Trophoblast cell (in vitro differentiated cells and primary cell): ENCODE measurements around the gene ZNF526.

Source experiments
- DNase-seq, 2 donors: peaks; one replicate each; pipeline ENCODE4 v3.0.0-alpha.2; 2016
- H2AFZ ChIP-seq: 2 replicates; pipeline ENCODE4 v1.6.1; 2013; ENCODE audit warnings: low read length, moderate library complexity, mild to moderate bottlenecking; ENCODE audit not compliant: insufficient read depth, poor library complexity
- H2AK5ac ChIP-seq: 2 replicates; pipeline ENCODE4 v1.6.1; 2013; ENCODE audit warnings: mild to moderate bottlenecking, low read length
- H2BK120ac ChIP-seq: 2 replicates; pipeline ENCODE4 v1.6.1; 2013; ENCODE audit warnings: low read length, mild to moderate bottlenecking, moderate library complexity; ENCODE audit not compliant: insufficient read depth, poor library complexity
- H2BK12ac ChIP-seq: 2 replicates; pipeline ENCODE4 v1.6.1; 2013; ENCODE audit warnings: mild to moderate bottlenecking, low read length, moderate library complexity
- H2BK5ac ChIP-seq: 2 replicates; pipeline ENCODE4 v1.6.1; 2013; ENCODE audit warnings: low read length, low read depth, moderate library complexity, mild to moderate bottlenecking; ENCODE audit not compliant: poor library complexity
- H3K14ac ChIP-seq: 2 replicates; pipeline ENCODE4 v1.6.1; 2013; ENCODE audit warnings: mild to moderate bottlenecking, low read length
- H3K18ac ChIP-seq: 2 replicates; pipeline ENCODE4 v1.6.1; 2013; ENCODE audit warnings: mild to moderate bottlenecking, low read length
- H3K23ac ChIP-seq: 2 replicates; pipeline ENCODE4 v1.6.1; 2013; ENCODE audit warnings: low read length
- H3K27ac ChIP-seq: 2 replicates; pipeline ENCODE4 v1.5.1; 2013; ENCODE audit warnings: low read depth, mild to moderate bottlenecking, inconsistent platforms, low read length, moderate library complexity
- H3K27me3 ChIP-seq: 2 replicates; pipeline ENCODE4 v1.6.1; 2013; ENCODE audit warnings: inconsistent platforms, mild to moderate bottlenecking, low read length, moderate library complexity; ENCODE audit not compliant: insufficient read depth
- H3K36me3 ChIP-seq, 2 experiments: 1 replicate in 1 of 2; 2 replicates in 1 of 2; pipeline ENCODE4 v1.6.1; 2013; ENCODE audit warnings: low read length in 2 of 2, mild to moderate bottlenecking in 2 of 2, moderate library complexity in 1 of 2; ENCODE audit not compliant: insufficient read depth in 2 of 2, control insufficient read depth in 1 of 2
- H3K4ac ChIP-seq: 2 replicates; pipeline ENCODE4 v1.6.1; 2013; ENCODE audit warnings: low read depth, mild to moderate bottlenecking, low read length, moderate library complexity
- H3K4me1 ChIP-seq, 2 experiments: 1 replicate in 1 of 2; 2 replicates in 1 of 2; pipeline ENCODE4 v1.6.1; 2013; ENCODE audit warnings: low read length in 2 of 2, mild to moderate bottlenecking in 2 of 2, moderate library complexity in 1 of 2; ENCODE audit not compliant: insufficient read depth in 2 of 2, control insufficient read depth in 1 of 2
- H3K4me2 ChIP-seq: 2 replicates; pipeline ENCODE4 v1.6.1; 2013; ENCODE audit warnings: inconsistent platforms, mild to moderate bottlenecking, low read length, moderate library complexity
- H3K4me3 ChIP-seq: 2 replicates; pipeline ENCODE4 v1.5.1; 2013; ENCODE audit warnings: mild to moderate bottlenecking, low read depth, low read length, inconsistent platforms
- H3K79me1 ChIP-seq: one replicate; pipeline ENCODE4 v1.6.1; 2013; ENCODE audit warnings: low read length
- H3K79me2 ChIP-seq: 2 replicates; pipeline ENCODE4 v1.6.1; 2013; ENCODE audit warnings: low read length, mild to moderate bottlenecking; ENCODE audit not compliant: control insufficient read depth, insufficient read depth, poor library complexity
- H3K9ac ChIP-seq: 2 replicates; pipeline ENCODE4 v1.6.1; 2013; ENCODE audit warnings: mild to moderate bottlenecking, low read length
- H3K9me3 ChIP-seq: 2 replicates; pipeline ENCODE4 v1.6.1; 2013; ENCODE audit warnings: low read depth, mild to moderate bottlenecking, control low read depth, inconsistent platforms, low read length; ENCODE audit not compliant: insufficient read depth
- H4K12ac ChIP-seq: 2 replicates; pipeline ENCODE4 v1.6.1; 2013; ENCODE audit warnings: low read depth, mild to moderate bottlenecking, low read length, moderate library complexity
- H4K8ac ChIP-seq: 2 replicates; pipeline ENCODE4 v1.6.1; 2013; ENCODE audit warnings: low read depth, mild to moderate bottlenecking, low read length, moderate library complexity
- H4K91ac ChIP-seq: one replicate; pipeline ENCODE4 v1.6.1; 2013; ENCODE audit warnings: low read depth, mild to moderate bottlenecking, low read length, moderate library complexity
- WGBS: extraction: QIAGEN DNeasy Blood & Tissue Kit; methylation state at CpG from one replicate; pipeline ENCODE4 v1.1.7; 2013; ENCODE audit warnings: missing lambda C conversion rate; ENCODE audit not compliant: insufficient read length, insufficient coverage; ENCODE audit errors: extremely low coverage; 5-methylcytosine and 5-hydroxymethylcytosine counted together

The ZNF526 gene

GRCh38 chr19:42185277-42185676 lies 34.8 kb upstream of the ZNF526 start:
- Histone ChIP-seq H3K18ac (no peak overlapping the region), H2BK5ac (no peak overlapping the region), H3K4me3 (no peak overlapping the region), H3K27me3 (no peaks in the 10 kb centered on the region), H3K36me3 (no peaks in the 10 kb centered on the region), H4K12ac (no peak overlapping the region), H3K4ac (no peak overlapping the region), H3K9ac (no peak overlapping the region), H4K91ac (no peak overlapping the region), H3K4me2 (no peak overlapping the region), H3K23ac (no peak overlapping the region), H2AFZ (no peak overlapping the region), H3K9me3 (no peaks in the 10 kb centered on the region), H3K27ac (no peak overlapping the region), H4K8ac (no peak overlapping the region), H3K14ac (no peak overlapping the region), H3K4me1 (no peaks in the 10 kb centered on the region), H3K79me1 (no peaks in the 10 kb centered on the region), H2AK5ac (no peak overlapping the region), H3K79me2 (no peaks in the 10 kb centered on the region), H2BK12ac (no peak overlapping the region), H2BK120ac (no peak overlapping the region)
- no peak for DNase-seq

DNA sequence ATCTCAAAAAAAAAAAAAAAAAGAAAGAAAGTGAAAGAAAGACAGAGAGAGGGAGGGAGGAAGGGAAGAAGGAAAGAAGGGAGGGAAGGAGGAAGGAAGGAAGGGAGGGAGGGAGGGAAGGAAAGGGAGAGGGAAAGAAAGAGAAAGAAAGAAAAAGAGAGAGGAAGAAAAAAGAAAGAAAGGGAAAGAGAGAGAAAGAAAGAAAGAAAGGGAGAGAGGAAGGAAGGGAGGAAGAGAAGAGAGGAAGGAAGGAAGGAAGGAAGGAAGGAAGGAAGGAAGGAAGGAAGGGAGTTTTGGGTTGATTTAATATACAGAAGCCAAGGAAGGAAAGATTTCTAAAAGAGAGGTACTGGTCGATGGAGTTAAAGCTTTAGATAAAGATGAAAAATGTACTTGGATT lies 31.4 kb upstream of the ZNF526 start:
- no peak overlapping the region for H2AK5ac ChIP-seq
- H3K23ac ChIP-seq, result no peak overlapping the region
- no peak overlapping the region for H3K4ac ChIP-seq
- no peak for DNase-seq
- no CpG with 5 or more reads among the region's 1 CpG for WGBS
- H3K27me3 ChIP-seq, result no peaks in the 10 kb centered on the region
- H3K4me2 ChIP-seq, result no peak overlapping the region
- no peak overlapping the region for H3K27ac ChIP-seq
- H2BK12ac ChIP-seq, result no peak overlapping the region
- no peak overlapping the region for H2BK5ac ChIP-seq
- H3K4me3 ChIP-seq, result no peak overlapping the region
- no peak overlapping the region for H3K18ac ChIP-seq
- no peak overlapping the region for H4K12ac ChIP-seq
- H3K79me1 ChIP-seq, result no peaks in the 10 kb centered on the region
- no peaks in the 10 kb centered on the region for H3K4me1 ChIP-seq
- no peak overlapping the region for H4K8ac ChIP-seq
- no peaks in the 10 kb centered on the region for H3K79me2 ChIP-seq
- no peaks in the 10 kb centered on the region for H3K36me3 ChIP-seq
- no peak overlapping the region for H2AFZ ChIP-seq
- H3K9ac ChIP-seq, result no peak overlapping the region
- no peak overlapping the region for H2BK120ac ChIP-seq
- H4K91ac ChIP-seq, result no peak overlapping the region
- H3K9me3 ChIP-seq, result no peaks in the 10 kb centered on the region
- H3K14ac ChIP-seq, result no peak overlapping the region

DNA sequence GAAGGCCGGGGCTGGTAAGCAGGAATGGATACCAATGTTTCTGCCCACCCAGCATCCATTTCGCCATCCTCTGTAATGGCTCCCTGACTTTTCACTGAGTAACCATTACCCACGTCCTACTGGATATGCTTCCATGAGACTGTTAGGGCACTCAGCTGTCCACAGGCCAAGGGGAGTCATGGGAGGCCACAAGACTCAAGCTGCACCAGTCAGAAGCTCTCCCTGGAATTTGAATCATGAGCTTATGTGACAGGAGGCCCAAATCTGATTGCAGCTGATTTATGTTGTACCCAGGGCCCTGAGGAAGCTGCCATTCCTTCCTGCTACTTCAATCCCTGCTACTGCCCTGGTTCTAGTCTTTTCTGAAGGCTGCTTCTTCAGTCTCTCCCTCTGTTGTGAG lies 31.0 kb upstream of the ZNF526 start:
- Histone ChIP-seq H3K9ac (no peak overlapping the region), H3K27ac (no peak overlapping the region), H2BK12ac (no peak overlapping the region), H3K79me2 (no peaks in the 10 kb centered on the region), H3K36me3 (no peaks in the 10 kb centered on the region), H3K9me3 (no peaks in the 10 kb centered on the region), H3K14ac (no peak overlapping the region), H2AK5ac (no peak overlapping the region), H2AFZ (no peak overlapping the region), H4K8ac (no peak overlapping the region), H2BK120ac (no peak overlapping the region), H2BK5ac (no peak overlapping the region), H3K4me3 (no peak overlapping the region), H4K91ac (no peak overlapping the region), H3K23ac (no peak overlapping the region), H3K4me1 (no peaks in the 10 kb centered on the region), H3K18ac (no peak overlapping the region), H3K4ac (no peak overlapping the region), H4K12ac (no peak overlapping the region), H3K79me1 (no peaks in the 10 kb centered on the region), H3K4me2 (no peak overlapping the region), H3K27me3 (no peaks in the 10 kb centered on the region)
- no CpG with 5 or more reads among the region's 3 CpGs for WGBS
- no peak for DNase-seq

GRCh38 chr19:42191330-42191729 lies 28.8 kb upstream of the ZNF526 start:
- Histone ChIP-seq H3K36me3 (no peaks in the 10 kb centered on the region), H4K12ac (no peak overlapping the region), H3K9ac (no peak overlapping the region), H2AK5ac (no peak overlapping the region), H2BK120ac (no peak overlapping the region), H4K91ac (no peak overlapping the region), H4K8ac (no peak overlapping the region), H3K27me3 (no peaks in the 10 kb centered on the region), H3K4ac (no peak overlapping the region), H3K18ac (no peak overlapping the region), H2BK5ac (no peak overlapping the region), H3K27ac (no peak overlapping the region), H3K79me2 (no peaks in the 10 kb centered on the region), H3K79me1 (no peaks in the 10 kb centered on the region), H3K14ac (no peak overlapping the region), H3K9me3 (no peaks in the 10 kb centered on the region), H2BK12ac (no peak overlapping the region), H3K4me2 (no peak overlapping the region), H2AFZ (no peak overlapping the region), H3K23ac (no peak overlapping the region), H3K4me3 (no peak overlapping the region), H3K4me1 (no peaks in the 10 kb centered on the region)
- DNase-seq, result no peak
- no CpG with 5 or more reads among the region's 1 CpG for WGBS
